ENCODE results near the gene LYZL4.

LYZL4 gene

DNA sequence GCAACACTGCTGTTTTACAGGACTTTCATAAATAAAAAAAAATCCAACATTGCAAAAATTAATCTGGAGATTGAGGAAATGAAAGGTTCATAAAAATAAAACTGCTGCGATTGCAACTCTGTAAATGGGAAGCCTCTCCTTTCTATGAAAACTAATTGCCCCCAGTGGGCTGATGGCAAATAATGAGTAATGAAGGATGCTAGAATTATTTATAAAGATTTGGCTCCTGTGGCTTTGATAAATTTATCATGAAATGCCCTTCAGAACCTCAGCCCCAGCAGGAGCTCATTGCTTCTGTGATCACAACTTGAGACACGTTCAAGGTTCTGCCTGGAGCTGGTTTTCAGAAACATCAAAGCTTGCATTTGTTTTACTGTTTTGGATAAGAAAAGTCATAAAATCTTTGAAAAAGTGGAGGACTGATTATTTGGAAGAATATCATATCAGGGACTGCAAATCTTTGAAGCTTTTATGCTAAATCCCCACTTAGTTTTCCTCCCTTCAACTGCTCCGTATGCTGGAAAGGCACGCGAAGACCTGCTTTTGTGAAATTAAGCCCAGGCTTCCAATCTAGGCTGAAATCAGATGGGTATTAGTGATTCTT is 24.5 kb upstream of the LYZL4 start:
- H3K9me3 ChIP-seq (ENCODE audit: insufficient read depth, low read length), result 0 out of 2 replicates have a peak, but pooled peaks cover 11% of the 10 kb centered on the region
- no peak for TF ChIP-seq EZH2phosphoT487 (IDR thresholded peaks at IDR 0.05; ENCODE audit: low read depth)
- TF ChIP-seq, protein P1, sequence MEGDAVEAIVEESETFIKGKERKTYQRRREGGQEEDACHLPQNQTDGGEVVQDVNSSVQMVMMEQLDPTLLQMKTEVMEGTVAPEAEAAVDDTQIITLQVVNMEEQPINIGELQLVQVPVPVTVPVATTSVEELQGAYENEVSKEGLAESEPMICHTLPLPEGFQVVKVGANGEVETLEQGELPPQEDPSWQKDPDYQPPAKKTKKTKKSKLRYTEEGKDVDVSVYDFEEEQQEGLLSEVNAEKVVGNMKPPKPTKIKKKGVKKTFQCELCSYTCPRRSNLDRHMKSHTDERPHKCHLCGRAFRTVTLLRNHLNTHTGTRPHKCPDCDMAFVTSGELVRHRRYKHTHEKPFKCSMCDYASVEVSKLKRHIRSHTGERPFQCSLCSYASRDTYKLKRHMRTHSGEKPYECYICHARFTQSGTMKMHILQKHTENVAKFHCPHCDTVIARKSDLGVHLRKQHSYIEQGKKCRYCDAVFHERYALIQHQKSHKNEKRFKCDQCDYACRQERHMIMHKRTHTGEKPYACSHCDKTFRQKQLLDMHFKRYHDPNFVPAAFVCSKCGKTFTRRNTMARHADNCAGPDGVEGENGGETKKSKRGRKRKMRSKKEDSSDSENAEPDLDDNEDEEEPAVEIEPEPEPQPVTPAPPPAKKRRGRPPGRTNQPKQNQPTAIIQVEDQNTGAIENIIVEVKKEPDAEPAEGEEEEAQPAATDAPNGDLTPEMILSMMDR (IDR thresholded peaks at IDR 0.05; ENCODE audit: low read depth, low read length), result no peak
- H3K4me3 ChIP-seq (ENCODE audit: low read length), result no peak overlapping the region
- H3K27ac ChIP-seq (ENCODE audit: low read length), result no peak overlapping the region
- no peak overlapping the region for H3K9ac ChIP-seq (ENCODE audit: low read length)
- H2AFZ ChIP-seq (ENCODE audit: low read depth, low read length), result no peak overlapping the region
- no peaks in the 10 kb centered on the region for H4K20me1 ChIP-seq (ENCODE audit: insufficient read depth, low read length)
- no peaks in the 10 kb centered on the region for H3K36me3 ChIP-seq (replicated peaks; ENCODE audit: low read depth, low read length)
- no peaks in the 10 kb centered on the region for H3K79me2 ChIP-seq (ENCODE audit: low read length)
- H3K27me3 ChIP-seq (ENCODE audit: low read depth, low read length), result peaks cover 14% of the 10 kb centered on the region
- peaks cover 7% of the 10 kb centered on the region for H3K4me1 ChIP-seq (ENCODE audit: low read length)
- no peak overlapping the region for H3K4me2 ChIP-seq (ENCODE audit: low read length)

DNA sequence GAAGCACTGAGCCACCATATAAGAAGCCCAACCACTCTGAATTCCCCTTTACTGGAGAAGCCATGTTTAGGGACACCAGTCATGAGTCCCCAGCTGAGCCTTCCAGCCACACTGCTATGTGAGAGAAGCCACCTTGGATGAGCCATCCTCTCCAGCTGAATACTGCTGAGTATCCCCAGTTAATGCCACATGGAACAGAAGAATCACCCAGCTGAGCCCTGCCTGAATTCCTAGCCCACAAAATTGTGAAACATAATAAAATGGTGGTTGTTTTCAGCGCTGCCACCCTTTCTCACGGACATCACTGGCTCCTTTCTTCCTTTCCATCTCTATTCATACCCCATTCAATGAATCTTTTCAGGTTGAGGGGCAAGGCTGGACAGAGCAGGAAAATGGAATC is 22.1 kb upstream of the LYZL4 start:
- Histone ChIP-seq H3K79me2 (ENCODE audit: low read length) (no peaks in the 10 kb centered on the region), H3K27me3 (ENCODE audit: low read depth, low read length) (peaks cover 29% of the 10 kb centered on the region), H4K20me1 (ENCODE audit: insufficient read depth, low read length) (no peaks in the 10 kb centered on the region), H3K4me3 (ENCODE audit: low read length) (no peak overlapping the region), H3K4me1 (ENCODE audit: low read length) (no peaks in the 10 kb centered on the region), H3K4me2 (ENCODE audit: low read length) (no peak overlapping the region), H3K9me3 (ENCODE audit: insufficient read depth, low read length) (0 out of 2 replicates have a peak, but pooled peaks cover 11% of the 10 kb centered on the region), H3K27ac (ENCODE audit: low read length) (no peak overlapping the region), H3K36me3 (replicated peaks; ENCODE audit: low read depth, low read length) (no peaks in the 10 kb centered on the region), H2AFZ (ENCODE audit: low read depth, low read length) (no peak overlapping the region), H3K9ac (ENCODE audit: low read length) (no peak overlapping the region)
- TF ChIP-seq, protein P1 (IDR thresholded peaks at IDR 0.05; ENCODE audit: low read depth, low read length), result no peak
- TF ChIP-seq EZH2phosphoT487 (IDR thresholded peaks at IDR 0.05; ENCODE audit: low read depth), result no peak

DNA sequence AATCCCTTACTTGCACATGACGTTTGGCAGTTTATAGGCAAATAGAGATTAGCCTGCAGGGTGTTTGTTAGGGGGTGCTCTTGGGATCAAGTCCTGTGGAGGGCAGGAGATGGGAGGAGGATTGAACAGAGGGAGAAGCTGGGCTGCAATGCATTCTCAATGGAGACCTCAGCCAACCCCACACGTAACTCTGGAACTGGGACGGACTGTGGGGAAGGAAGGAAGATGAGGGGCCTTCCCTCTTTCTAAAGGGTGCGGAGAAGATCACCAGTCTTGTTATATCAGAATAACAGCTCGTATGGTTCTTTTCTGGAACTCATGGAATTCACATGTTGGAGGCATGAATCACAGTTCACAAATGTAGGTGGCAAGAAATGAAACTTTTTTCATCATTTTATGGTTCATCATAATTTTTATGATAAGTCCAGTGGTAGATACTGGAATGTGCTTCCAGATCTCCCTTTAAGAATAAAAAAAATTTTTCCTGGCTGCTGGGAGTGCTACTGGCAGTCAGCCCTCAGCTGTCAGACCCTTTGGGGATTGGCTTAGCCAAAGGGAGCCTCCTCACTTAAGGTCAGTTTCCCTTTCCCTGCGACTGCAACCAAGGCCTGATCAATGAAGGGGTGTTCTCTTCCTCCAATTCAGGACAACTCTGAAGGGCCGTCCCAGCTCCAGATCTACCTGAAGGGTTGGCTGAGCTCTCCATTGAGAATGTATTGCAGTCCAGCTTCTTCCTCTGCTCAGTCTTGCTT is 20.5 kb upstream of the LYZL4 start:
- Histone ChIP-seq H3K9me3 (ENCODE audit: insufficient read depth, low read length) (0 out of 2 replicates have a peak, but pooled peaks cover 11% of the 10 kb centered on the region), H3K27me3 (ENCODE audit: low read depth, low read length) (peaks cover 29% of the 10 kb centered on the region)

DNA sequence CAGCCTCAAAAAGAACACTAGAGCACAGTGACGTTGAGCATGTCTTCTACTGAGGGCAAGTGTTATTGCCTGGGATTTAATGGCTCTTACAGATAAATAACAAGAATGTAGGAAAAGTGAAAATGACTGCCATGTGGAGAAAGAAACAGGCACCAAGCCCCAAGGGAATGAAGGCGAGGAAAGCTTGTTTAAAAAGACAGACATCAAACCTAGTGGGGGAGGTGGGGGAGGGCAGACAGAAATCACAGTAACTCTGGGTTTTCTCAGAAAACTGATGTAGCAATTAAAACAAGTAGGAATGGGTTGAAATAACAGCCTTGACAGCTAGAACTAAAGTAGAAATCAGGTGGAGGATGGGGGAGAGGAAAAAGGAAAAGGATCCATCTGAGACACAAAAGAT is 18.4 kb upstream of the LYZL4 start:
- TF ChIP-seq, protein P1 (IDR thresholded peaks at IDR 0.05; ENCODE audit: low read depth, low read length), result no peak
- TF ChIP-seq EZH2phosphoT487 (IDR thresholded peaks at IDR 0.05; ENCODE audit: low read depth), result no peak
- no peaks in the 10 kb centered on the region for H4K20me1 ChIP-seq (ENCODE audit: insufficient read depth, low read length)
- H3K9ac ChIP-seq (ENCODE audit: low read length), result no peak overlapping the region
- 0 out of 2 replicates have a peak, but pooled peaks cover 11% of the 10 kb centered on the region for H3K9me3 ChIP-seq (ENCODE audit: insufficient read depth, low read length)
- H3K4me3 ChIP-seq (ENCODE audit: low read length), result no peak overlapping the region
- H2AFZ ChIP-seq (ENCODE audit: low read depth, low read length), result no peak overlapping the region
- H3K4me1 ChIP-seq (ENCODE audit: low read length), result no peaks in the 10 kb centered on the region
- no peak overlapping the region for H3K27ac ChIP-seq (ENCODE audit: low read length)
- no peaks in the 10 kb centered on the region for H3K79me2 ChIP-seq (ENCODE audit: low read length)
- peaks cover 29% of the 10 kb centered on the region for H3K27me3 ChIP-seq (ENCODE audit: low read depth, low read length)
- no peak overlapping the region for H3K4me2 ChIP-seq (ENCODE audit: low read length)
- no peaks in the 10 kb centered on the region for H3K36me3 ChIP-seq (replicated peaks; ENCODE audit: low read depth, low read length)

More for the DNA sequence above, 20.5 kb upstream of the LYZL4 start:
- H3K27ac ChIP-seq (ENCODE audit: low read length), result no peak overlapping the region
- no peak overlapping the region for H3K9ac ChIP-seq (ENCODE audit: low read length)
- no peaks in the 10 kb centered on the region for H3K4me1 ChIP-seq (ENCODE audit: low read length)
- no peaks in the 10 kb centered on the region for H4K20me1 ChIP-seq (ENCODE audit: insufficient read depth, low read length)
- TF ChIP-seq EZH2phosphoT487 (IDR thresholded peaks at IDR 0.05; ENCODE audit: low read depth), result no peak
- TF ChIP-seq, protein P1 (IDR thresholded peaks at IDR 0.05; ENCODE audit: low read depth, low read length), result no peak
- H3K4me2 ChIP-seq (ENCODE audit: low read length), result no peak overlapping the region
- H3K4me3 ChIP-seq (ENCODE audit: low read length), result no peak overlapping the region
- H2AFZ ChIP-seq (ENCODE audit: low read depth, low read length), result no peak overlapping the region
- no peaks in the 10 kb centered on the region for H3K36me3 ChIP-seq (replicated peaks; ENCODE audit: low read depth, low read length)
- no peaks in the 10 kb centered on the region for H3K79me2 ChIP-seq (ENCODE audit: low read length)

Data from OCI-LY3 (cell line).